Muscle layer of colon (tissue), 2 donors: ENCODE measurements around the gene VSNL1.
"Not testable (repeated sequence)": the region's sequence is repeated elsewhere in the genome, so short reads cannot be mapped to it uniquely, and the experiment has no call there.

ENCODE experiments used
- H3K27ac ChIP-seq: one replicate; pipeline ENCODE4 v1.7.0; 2013; ENCODE audit warnings: low read depth, mild to moderate bottlenecking, low read length, moderate library complexity
- H3K27me3 ChIP-seq, 2 donors: one replicate each; pipeline ENCODE4 v1.7.0; 2013; ENCODE audit warnings: low read length in 2 of 2, mild to moderate bottlenecking in 2 of 2; ENCODE audit not compliant: insufficient read depth in 2 of 2, control insufficient read depth in 1 of 2
- H3K36me3 ChIP-seq: one replicate; pipeline ENCODE4 v1.7.0; 2013; ENCODE audit warnings: mild to moderate bottlenecking, low read length; ENCODE audit not compliant: insufficient read depth
- H3K4me1 ChIP-seq: one replicate; pipeline ENCODE4 v1.7.0; 2013; ENCODE audit warnings: mild to moderate bottlenecking, low read length; ENCODE audit not compliant: insufficient read depth
- H3K4me3 ChIP-seq, 2 donors: one replicate each; pipeline ENCODE4 v1.7.0; 2013; ENCODE audit warnings: low read length in 2 of 2, low read depth in 1 of 2, mild to moderate bottlenecking in 1 of 2, moderate library complexity in 1 of 2
- H3K9ac ChIP-seq: one replicate; pipeline ENCODE4 v1.7.0; 2013; ENCODE audit warnings: low read length
- H3K9me3 ChIP-seq: one replicate; pipeline ENCODE4 v1.7.0; 2013; ENCODE audit warnings: mild to moderate bottlenecking, low read length
- donor health status: abdominal sarcoma.
- donor health status: Adenocarcinoma of cecum.

The VSNL1 gene

GRCh38 chr2:17543848-17544247, 3.4 kb downstream of the VSNL1 start:
- Histone ChIP-seq H3K4me1 (peaks cover 7% of the 10 kb centered on the region), H3K4me3 (no peak overlapping the region), H3K9me3 (no peaks in the 10 kb centered on the region), H3K27me3 (peaks cover 10 to 13% of the 10 kb centered on the region in 2 donors), H3K9ac (no peak overlapping the region), H3K27ac (no peak overlapping the region), H3K36me3 (no peaks in the 10 kb centered on the region)

GRCh38 chr2:17544256-17544655, 3.8 kb downstream of the VSNL1 start:
- Histone ChIP-seq H3K9ac (no peak overlapping the region), H3K4me3 (no peak overlapping the region), H3K4me1 (peaks cover 4% of the 10 kb centered on the region), H3K36me3 (no peaks in the 10 kb centered on the region), H3K27me3 (peaks cover 10 to 13% of the 10 kb centered on the region in 2 donors), H3K9me3 (no peaks in the 10 kb centered on the region), H3K27ac (no peak overlapping the region)

- Histone ChIP-seq H3K27me3 (peaks cover 8 to 13% of the 10 kb centered on the region in 2 donors), H3K9me3 (no peaks in the 10 kb centered on the region), H3K4me3 (no peak overlapping the region)
Measured at GRCh38 chr2:17545680-17546613, 5.5 kb downstream of the VSNL1 start.

GRCh38 chr2:17547237-17547636, 6.7 kb downstream of the VSNL1 start:
- no peaks in the 10 kb centered on the region for H3K9me3 ChIP-seq
- no peak overlapping the region for H3K4me3 ChIP-seq
- no peaks in the 10 kb centered on the region for H3K4me1 ChIP-seq
- H3K27ac ChIP-seq: no peak overlapping the region
- H3K27me3 ChIP-seq: peaks cover 0 to 12% of the 10 kb centered on the region in 2 donors
- H3K36me3 ChIP-seq: no peaks in the 10 kb centered on the region
- no peak overlapping the region for H3K9ac ChIP-seq

More at GRCh38 chr2:17545680-17546613, 5.5 kb downstream of the VSNL1 start:
- Histone ChIP-seq H3K36me3 (no peaks in the 10 kb centered on the region), H3K9ac (no peak overlapping the region), H3K4me1 (no peaks in the 10 kb centered on the region), H3K27ac (no peak overlapping the region)

GRCh38 chr2:17547737-17548136, 7.2 kb downstream of the VSNL1 start:
- Histone ChIP-seq H3K27me3 (peaks cover 0 to 9% of the 10 kb centered on the region in 2 donors), H3K4me3 (no peak overlapping the region), H3K4me1 (no peaks in the 10 kb centered on the region), H3K36me3 (no peaks in the 10 kb centered on the region), H3K9ac (no peak overlapping the region), H3K9me3 (no peaks in the 10 kb centered on the region), H3K27ac (no peak overlapping the region)

- Histone ChIP-seq H3K27ac (no peak overlapping the region), H3K4me1 (no peaks in the 10 kb centered on the region), H3K36me3 (no peaks in the 10 kb centered on the region), H3K4me3 (no peak overlapping the region), H3K27me3 (no peaks in the 10 kb centered on the region), H3K9ac (no peak overlapping the region), H3K9me3 (no peaks in the 10 kb centered on the region)
Measured at GRCh38 chr2:17550907-17551306, 10.4 kb downstream of the VSNL1 start.

GRCh38 chr2:17555150-17555549, 14.7 kb downstream of the VSNL1 start:
- no peaks in the 10 kb centered on the region for H3K4me1 ChIP-seq
- H3K36me3 ChIP-seq: no peaks in the 10 kb centered on the region
- no peaks in the 10 kb centered on the region for H3K27me3 ChIP-seq
- no peak overlapping the region for H3K9ac ChIP-seq
- no peak overlapping the region for H3K27ac ChIP-seq
- no peak overlapping the region for H3K4me3 ChIP-seq
- no peaks in the 10 kb centered on the region for H3K9me3 ChIP-seq

GRCh38 chr2:17557596-17557995, 17.1 kb downstream of the VSNL1 start:
- no peak overlapping the region for H3K27ac ChIP-seq
- no peak overlapping the region for H3K4me3 ChIP-seq
- no peaks in the 10 kb centered on the region for H3K9me3 ChIP-seq
- no peaks in the 10 kb centered on the region for H3K4me1 ChIP-seq
- no peak overlapping the region for H3K9ac ChIP-seq
- no peaks in the 10 kb centered on the region for H3K27me3 ChIP-seq
- no peaks in the 10 kb centered on the region for H3K36me3 ChIP-seq

- Histone ChIP-seq H3K4me1 (no peaks in the 10 kb centered on the region), H3K9ac (no peak overlapping the region), H3K36me3 (no peaks in the 10 kb centered on the region), H3K27ac (no peak overlapping the region), H3K9me3 (no peaks in the 10 kb centered on the region), H3K4me3 (no peak overlapping the region), H3K27me3 (no peaks in the 10 kb centered on the region)
Measured at GRCh38 chr2:17558053-17558452, 17.6 kb downstream of the VSNL1 start.

GRCh38 chr2:17558878-17559277, 18.4 kb downstream of the VSNL1 start:
- Histone ChIP-seq H3K4me1 (no peaks in the 10 kb centered on the region), H3K27ac (no peak overlapping the region), H3K4me3 (no peak overlapping the region), H3K36me3 (no peaks in the 10 kb centered on the region), H3K9ac (no peak overlapping the region), H3K27me3 (no peaks in the 10 kb centered on the region), H3K9me3 (no peaks in the 10 kb centered on the region)

GRCh38 chr2:17565726-17566125, 25.2 kb downstream of the VSNL1 start:
- not testable (repeated sequence) for H3K9ac ChIP-seq, H3K27me3 ChIP-seq, H3K27ac ChIP-seq, H3K9me3 ChIP-seq, H3K36me3 ChIP-seq, H3K4me3 ChIP-seq, H3K4me1 ChIP-seq

- Histone ChIP-seq H3K4me3 (no peak overlapping the region), H3K36me3 (no peaks in the 10 kb centered on the region), H3K27ac (no peak overlapping the region), H3K4me1 (no peaks in the 10 kb centered on the region), H3K9ac (no peak overlapping the region), H3K27me3 (no peaks in the 10 kb centered on the region), H3K9me3 (no peaks in the 10 kb centered on the region)
Measured at GRCh38 chr2:17571681-17572080, 31.2 kb downstream of the VSNL1 start.
